HUES6 (cell line): Measurements from ENCODE around the gene SNRPD1.
"Not testable (repeated sequence)": the region's sequence is repeated elsewhere in the genome, so short reads cannot be mapped to it uniquely, and the experiment has no call there.

Experiments used
- H3K27ac ChIP-seq: 2 replicates; pipeline ENCODE4 v1.7.0; 2013; ENCODE audit warnings: low read depth, mild to moderate bottlenecking, low read length, inconsistent platforms
- H3K27me3 ChIP-seq: 2 replicates; pipeline ENCODE4 v1.6.1; 2013; ENCODE audit warnings: low read length; ENCODE audit not compliant: control insufficient read depth, insufficient read depth
- H3K36me3 ChIP-seq: 2 replicates; pipeline ENCODE4 v1.6.1; 2013; ENCODE audit warnings: low read length; ENCODE audit not compliant: control insufficient read depth, insufficient read depth
- H3K4me1 ChIP-seq: 2 replicates; pipeline ENCODE4 v1.6.1; 2013; ENCODE audit warnings: low read length; ENCODE audit not compliant: control insufficient read depth, insufficient read depth
- H3K4me3 ChIP-seq: 2 replicates; pipeline ENCODE4 v1.5.1; 2013; ENCODE audit warnings: low read depth, low read length
- H3K9ac ChIP-seq: one replicate; pipeline ENCODE4 v1.6.1; 2013; ENCODE audit warnings: mild to moderate bottlenecking, low read length
- H3K9me3 ChIP-seq: 2 replicates; pipeline ENCODE4 v1.6.1; 2013; ENCODE audit warnings: low read depth, low read length; ENCODE audit not compliant: control insufficient read depth, insufficient read depth

SNRPD1 gene

DNA sequence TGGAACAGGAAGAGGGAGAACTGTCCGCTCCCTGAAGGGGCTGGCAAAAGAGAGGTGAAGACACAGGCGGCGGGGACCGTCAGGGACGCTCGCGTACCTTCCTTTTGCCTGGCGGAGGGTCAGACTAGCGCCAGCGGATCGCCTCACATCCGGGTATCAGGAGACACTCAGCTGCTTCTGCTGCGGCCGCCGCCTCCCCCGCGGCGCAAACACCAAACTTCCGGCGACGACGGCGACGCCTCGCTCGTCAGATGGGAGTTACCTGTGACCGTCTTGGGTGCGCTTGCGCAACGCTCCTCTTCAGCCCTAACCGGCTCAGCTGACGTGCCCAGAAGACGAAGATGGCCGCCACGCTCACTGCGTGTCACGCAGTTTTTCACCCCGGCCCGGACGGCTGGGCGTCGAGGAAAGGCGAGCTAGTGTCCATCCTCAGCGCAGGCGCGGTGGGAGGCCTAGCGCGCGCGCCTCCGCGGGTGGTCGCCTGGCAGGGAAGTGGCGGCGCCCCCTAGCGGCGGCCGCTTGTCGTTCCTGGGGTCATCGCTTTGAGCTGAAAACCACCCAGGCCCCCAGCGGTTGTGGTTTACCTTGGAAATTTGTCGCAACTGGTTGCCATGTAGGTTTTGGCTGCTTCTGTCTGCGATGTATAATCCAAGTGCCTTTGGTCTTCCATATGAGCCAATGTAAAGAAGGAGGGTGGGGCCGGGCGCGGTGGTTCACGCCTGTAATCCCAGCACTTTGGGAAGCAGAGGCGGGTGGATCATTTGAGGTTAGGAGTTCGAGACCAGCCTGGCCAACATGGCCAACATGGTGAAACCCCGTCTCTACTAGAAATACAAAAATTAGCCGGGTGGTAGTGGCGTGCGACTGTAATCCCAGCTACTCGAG lies 11.3 kb upstream of the SNRPD1 start, which contains the start of gene ESCO1:
Gene ESCO1, minus strand, starts transcription at position 179 of the 885 bp plus-strand sequence. CDS start 25,861 bp downstream, outside the sequence.
- no peaks in the 10 kb centered on the region for H3K36me3 ChIP-seq
- no peaks in the 10 kb centered on the region for H3K9me3 ChIP-seq
- peak within 1 kb of the TSS; percentile 93 for H3K27ac ChIP-seq
- no peaks in the 10 kb centered on the region for H3K27me3 ChIP-seq
- no peaks in the 10 kb centered on the region for H3K4me1 ChIP-seq
- peak within 1 kb of the TSS; percentile 96 for H3K4me3 ChIP-seq
- peak within 1 kb of the TSS; percentile 95 for H3K9ac ChIP-seq

DNA sequence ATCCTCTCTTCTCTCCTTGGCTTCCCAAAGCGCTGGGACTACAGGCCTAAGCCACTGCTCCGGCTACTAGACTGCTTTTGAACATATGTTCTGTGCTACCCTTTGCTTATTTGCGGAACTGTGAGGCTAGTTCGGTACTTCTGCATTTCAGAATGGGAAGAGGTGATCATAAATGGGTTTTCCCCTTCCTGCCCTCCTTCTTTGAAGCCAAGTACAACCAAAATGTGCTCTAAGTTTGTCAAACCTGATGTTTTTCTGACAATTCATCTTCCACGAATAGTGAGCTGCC lies 9.9 kb upstream of the SNRPD1 start:
- Histone ChIP-seq H3K9ac (no peak overlapping the region), H3K4me1 (no peaks in the 10 kb centered on the region), H3K27me3 (no peaks in the 10 kb centered on the region), H3K4me3 (no peak overlapping the region), H3K27ac (no peak overlapping the region), H3K36me3 (no peaks in the 10 kb centered on the region), H3K9me3 (no peaks in the 10 kb centered on the region)

DNA sequence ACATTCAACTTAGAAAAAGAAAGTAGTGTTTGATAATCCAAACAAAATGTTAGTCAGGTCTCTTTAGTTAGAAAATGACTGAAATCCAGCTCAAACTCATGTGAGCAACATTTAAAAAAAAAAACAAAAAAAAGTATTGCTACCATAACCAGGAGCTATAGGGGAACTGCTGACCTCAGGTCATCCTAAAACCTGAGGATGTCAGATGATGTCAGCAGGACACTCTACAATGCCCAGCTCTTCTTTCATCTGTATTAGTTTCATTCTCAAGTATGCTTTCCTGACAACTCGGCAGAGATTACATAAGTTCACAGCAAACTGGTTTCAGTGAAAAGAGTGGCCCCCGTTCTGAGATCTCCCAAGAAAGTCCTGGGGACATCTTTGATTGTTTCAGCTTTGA lies 7.4 kb upstream of the SNRPD1 start:
- H3K4me3 ChIP-seq: no peak overlapping the region
- no peaks in the 10 kb centered on the region for H3K36me3 ChIP-seq
- no peaks in the 10 kb centered on the region for H3K4me1 ChIP-seq
- H3K27ac ChIP-seq: no peak overlapping the region
- H3K9ac ChIP-seq: no peak overlapping the region
- no peaks in the 10 kb centered on the region for H3K9me3 ChIP-seq
- no peaks in the 10 kb centered on the region for H3K27me3 ChIP-seq

DNA sequence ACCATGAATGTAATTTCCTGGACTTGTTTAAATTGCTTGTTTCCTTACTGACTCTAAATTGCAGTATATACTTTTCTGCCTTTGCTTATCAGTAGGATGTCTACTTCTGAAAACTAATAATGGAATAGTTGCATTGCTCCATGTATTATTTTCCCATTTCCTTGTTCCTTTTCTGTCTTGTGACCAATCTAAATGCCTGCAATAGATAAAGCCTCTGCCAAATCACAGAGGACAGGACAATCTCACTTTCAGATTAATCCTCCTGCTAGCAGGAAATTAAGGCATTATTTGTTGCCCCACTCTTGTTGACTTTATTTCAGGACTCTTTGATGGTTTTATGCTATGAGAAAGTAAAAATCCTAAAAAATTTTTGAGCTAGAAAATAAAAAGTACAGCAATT lies 6.9 kb upstream of the SNRPD1 start:
- no peaks in the 10 kb centered on the region for H3K4me1 ChIP-seq
- no peaks in the 10 kb centered on the region for H3K36me3 ChIP-seq
- H3K27ac ChIP-seq: no peak overlapping the region

DNA sequence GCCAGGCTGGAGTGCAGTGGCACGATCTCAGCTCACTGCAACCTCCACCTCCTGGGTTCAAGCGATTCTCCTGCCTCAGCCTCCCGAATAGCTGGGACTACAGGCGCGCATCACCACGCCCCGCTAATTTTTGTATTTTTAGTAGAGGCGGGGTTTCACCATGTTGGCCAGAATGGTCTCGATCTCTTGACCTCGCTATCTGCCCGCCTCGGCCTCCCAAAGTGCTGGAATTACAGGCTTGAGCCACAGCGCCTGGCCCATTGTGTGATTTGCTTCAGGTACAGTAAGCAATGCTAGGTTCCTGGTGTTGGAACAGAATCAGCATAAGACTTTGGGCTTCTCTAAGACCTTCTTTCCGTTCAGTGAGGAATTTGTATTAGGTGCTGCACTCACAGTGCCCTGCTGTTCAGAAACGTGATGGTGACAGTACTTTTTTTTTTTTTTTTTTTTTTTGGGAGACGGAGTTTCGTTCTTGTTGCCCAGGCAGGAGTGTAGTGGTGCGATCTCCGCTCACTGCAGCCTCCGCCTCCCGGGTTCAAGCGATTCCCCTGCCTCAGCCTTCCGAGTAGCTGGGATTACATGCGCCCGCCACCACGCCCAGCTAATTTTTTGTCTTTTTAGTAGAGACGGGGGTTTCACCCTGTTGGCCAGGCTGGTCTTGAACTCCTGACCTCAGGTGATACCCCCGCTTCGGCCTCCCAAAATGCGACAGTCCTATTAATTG lies 551 bp upstream of the SNRPD1 start:
- Histone ChIP-seq H3K9ac (peak overlapping the region; percentile 99), H3K36me3 (peaks cover 26% of the 10 kb centered on the region), H3K27ac (peak overlapping the region; percentile 97; the same call in 1 of the 2 replicates), H3K4me3 (peak overlapping the region; percentile 85)
- not testable (repeated sequence) for H3K9me3 ChIP-seq, H3K4me1 ChIP-seq, H3K27me3 ChIP-seq

More for the DNA sequence above, 6.9 kb upstream of the SNRPD1 start:
- Histone ChIP-seq H3K27me3 (no peaks in the 10 kb centered on the region), H3K9ac (no peak overlapping the region), H3K9me3 (no peaks in the 10 kb centered on the region), H3K4me3 (no peak overlapping the region)

DNA sequence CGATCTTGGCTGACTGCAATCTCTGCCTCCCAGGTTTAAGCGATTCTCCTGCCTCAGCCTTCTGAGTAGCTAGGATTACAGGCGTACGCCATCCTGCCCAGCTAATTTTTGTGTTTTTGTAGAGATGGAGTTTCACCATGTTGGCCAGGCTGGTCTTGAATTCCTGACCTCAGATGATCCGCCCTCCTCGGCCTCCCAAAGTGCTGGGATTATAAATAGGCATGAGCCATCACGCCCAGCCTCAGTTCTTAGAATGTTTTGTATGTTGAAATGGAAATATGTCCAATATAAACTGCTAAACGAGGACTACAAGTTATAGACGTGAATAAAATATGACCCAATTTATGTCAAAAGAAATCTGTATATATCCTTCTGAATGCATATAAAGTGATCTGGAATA lies 9.5 kb downstream of the SNRPD1 start:
- H3K9me3 ChIP-seq, H3K4me3 ChIP-seq, H3K9ac ChIP-seq, H3K27ac ChIP-seq, H3K27me3 ChIP-seq, H3K4me1 ChIP-seq: not testable (repeated sequence)
- H3K36me3 ChIP-seq: peaks cover 68% of the 10 kb centered on the region

DNA sequence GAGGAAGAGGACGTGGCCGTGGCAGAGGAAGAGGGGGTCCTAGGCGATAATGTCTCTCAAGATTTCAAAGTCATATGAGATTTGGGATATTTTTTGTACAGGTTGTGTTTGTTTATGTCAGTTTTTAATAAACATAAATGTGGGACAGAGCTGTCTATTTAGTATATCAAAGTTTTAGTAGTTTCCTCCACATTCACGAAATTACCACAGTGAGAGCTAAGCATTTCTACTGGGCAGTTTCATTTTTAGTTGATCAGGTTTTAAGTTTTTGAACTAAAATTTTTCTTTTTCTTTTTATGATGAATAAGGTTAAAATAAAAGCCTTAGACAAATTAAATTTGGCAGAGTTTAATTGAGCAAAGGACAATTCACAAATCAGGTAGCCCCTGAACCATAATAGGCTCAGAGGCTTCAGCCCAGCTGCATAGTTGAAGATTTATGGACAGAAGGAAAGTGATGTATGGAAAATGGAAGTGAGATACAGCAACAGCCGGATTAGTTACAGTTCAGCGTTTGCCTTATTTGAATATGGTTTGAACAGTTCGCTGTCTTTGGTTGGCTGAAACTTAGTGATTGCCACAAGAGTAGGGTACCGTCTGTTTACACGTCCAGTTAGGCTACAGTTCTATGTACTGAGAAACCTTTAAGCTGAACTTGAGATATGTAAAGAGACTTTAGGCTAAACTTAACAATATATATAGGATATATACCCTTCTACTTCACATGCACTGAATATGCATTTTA lies 17.1 kb downstream of the SNRPD1 start:
- Histone ChIP-seq H3K4me1 (no peaks in the 10 kb centered on the region), H3K36me3 (peaks cover 81% of the 10 kb centered on the region), H3K27me3 (no peaks in the 10 kb centered on the region), H3K27ac (no peak overlapping the region), H3K9me3 (no peaks in the 10 kb centered on the region), H3K4me3 (no peak overlapping the region), H3K9ac (no peak overlapping the region)

DNA sequence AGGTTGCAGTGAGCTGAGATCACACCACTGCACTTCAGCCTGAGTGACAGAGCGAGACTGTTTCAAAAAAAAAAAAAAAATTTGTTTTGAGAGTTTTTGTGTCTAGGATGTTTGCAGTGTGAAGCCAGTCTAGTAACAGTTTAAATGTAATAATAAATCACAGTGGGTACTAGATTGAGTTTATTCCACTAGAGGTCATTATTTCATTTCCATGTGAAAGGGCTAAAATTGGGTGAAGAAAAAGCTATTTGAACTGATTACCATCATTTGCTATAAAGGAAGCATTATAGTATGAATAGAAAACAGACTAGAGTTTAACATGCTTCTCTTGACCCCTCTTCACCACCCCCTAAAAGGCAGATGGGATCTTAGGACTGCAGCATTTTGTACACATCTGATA lies 20.3 kb downstream of the SNRPD1 start:
- H3K36me3 ChIP-seq: peaks cover 63% of the 10 kb centered on the region

DNA sequence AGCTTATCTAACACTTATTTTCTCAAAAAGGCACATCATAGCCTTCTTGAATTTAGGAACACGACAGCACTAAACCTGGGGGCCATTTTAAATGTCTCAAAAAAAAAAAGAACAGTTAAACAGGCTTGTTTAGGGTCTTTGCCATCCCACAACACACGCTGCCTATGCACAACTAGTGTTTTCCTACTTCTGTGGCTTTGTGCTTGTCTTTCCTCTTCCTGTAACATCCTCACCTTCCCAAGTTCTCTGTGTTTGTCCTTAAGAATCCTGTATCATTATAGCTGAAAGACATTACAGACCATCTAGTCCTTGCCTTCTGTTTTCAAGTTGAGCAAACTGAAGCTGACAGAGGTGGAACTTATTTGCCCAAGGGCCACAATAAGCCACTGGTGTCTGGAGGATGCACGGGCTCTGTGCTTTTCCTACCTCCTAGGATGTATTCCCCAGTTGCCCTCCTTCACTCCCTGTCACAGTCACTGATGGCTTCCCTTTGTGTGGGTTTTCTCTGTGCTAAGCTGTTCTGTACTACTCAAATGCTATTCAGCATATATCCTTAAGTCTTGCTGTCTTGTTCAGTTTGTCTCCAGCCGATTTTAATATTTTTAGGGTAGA lies 22.6 kb downstream of the SNRPD1 start:
- Histone ChIP-seq H3K4me1 (no peaks in the 10 kb centered on the region), H3K4me3 (no peak overlapping the region), H3K27me3 (no peaks in the 10 kb centered on the region), H3K9me3 (no peaks in the 10 kb centered on the region), H3K9ac (no peak overlapping the region), H3K36me3 (peaks cover 40% of the 10 kb centered on the region), H3K27ac (no peak overlapping the region)

More for the DNA sequence above, 20.3 kb downstream of the SNRPD1 start:
- H3K9ac ChIP-seq: no peak overlapping the region
- no peak overlapping the region for H3K4me3 ChIP-seq
- no peaks in the 10 kb centered on the region for H3K4me1 ChIP-seq
- no peaks in the 10 kb centered on the region for H3K27me3 ChIP-seq
- H3K9me3 ChIP-seq: no peaks in the 10 kb centered on the region
- no peak overlapping the region for H3K27ac ChIP-seq

DNA sequence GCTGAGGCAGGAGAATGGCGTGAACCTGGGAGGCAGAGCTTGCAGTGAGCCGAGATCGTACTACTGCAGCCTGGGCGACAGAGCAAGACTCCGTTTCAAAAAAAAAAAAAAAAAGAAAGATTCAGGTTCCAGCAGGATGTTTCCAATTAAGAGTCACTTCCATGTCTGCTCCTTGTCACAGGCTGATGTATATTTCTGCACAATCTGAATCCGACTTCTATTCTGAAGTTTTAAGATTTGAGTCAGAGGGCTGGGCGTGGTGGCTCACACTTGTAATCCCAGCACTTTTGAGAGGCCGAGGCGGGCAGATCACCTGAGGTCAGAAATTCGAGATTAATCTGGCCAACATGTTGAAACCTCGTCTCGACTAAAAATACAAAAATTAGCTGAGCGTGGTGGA lies 24.7 kb downstream of the SNRPD1 start:
- H3K27me3 ChIP-seq: no peaks in the 10 kb centered on the region
- no peak overlapping the region for H3K9ac ChIP-seq
- H3K4me3 ChIP-seq: no peak overlapping the region
- H3K27ac ChIP-seq: no peak overlapping the region
- H3K4me1 ChIP-seq: no peaks in the 10 kb centered on the region
- no peaks in the 10 kb centered on the region for H3K9me3 ChIP-seq
- H3K36me3 ChIP-seq: peaks cover 25% of the 10 kb centered on the region
